HUES48 (cell line): ENCODE measurements around the gene ROPN1B.

Experiments
- H3K27ac ChIP-seq: one replicate; pipeline ENCODE4 v1.7.0; 2013; ENCODE audit warnings: low read depth, low read length, inconsistent platforms
- H3K27me3 ChIP-seq: 2 replicates; pipeline ENCODE4 v1.6.1; 2013; ENCODE audit warnings: mild to moderate bottlenecking, low read length; ENCODE audit not compliant: control insufficient read depth, insufficient read depth
- H3K36me3 ChIP-seq: 2 replicates; pipeline ENCODE4 v1.6.1; 2013; ENCODE audit warnings: low read length; ENCODE audit not compliant: control insufficient read depth, insufficient read depth
- H3K4me1 ChIP-seq: 2 replicates; pipeline ENCODE4 v1.6.1; 2013; ENCODE audit warnings: mild to moderate bottlenecking, low read length; ENCODE audit not compliant: control insufficient read depth, insufficient read depth
- H3K4me3 ChIP-seq: 2 replicates; pipeline ENCODE4 v1.5.1; 2013; ENCODE audit warnings: mild to moderate bottlenecking, low read depth, low read length
- H3K9ac ChIP-seq: 2 replicates; pipeline ENCODE4 v1.6.1; 2013; ENCODE audit warnings: mild to moderate bottlenecking, low read depth, low read length, moderate library complexity
- H3K9me3 ChIP-seq: 2 replicates; pipeline ENCODE4 v1.6.1; 2013; ENCODE audit warnings: low read length; ENCODE audit not compliant: control insufficient read depth, insufficient read depth

The ROPN1B gene

GRCh38 chr3:126031981-126032471, 63.0 kb downstream of the ROPN1B start:
- H3K4me1 ChIP-seq: 0 out of 2 replicates have a peak, but pooled peaks cover 4% of the 10 kb centered on the region

More at GRCh38 chr3:126031981-126032471, 63.0 kb downstream of the ROPN1B start:
- peaks cover 18% of the 10 kb centered on the region for H3K9me3 ChIP-seq
- H3K9ac ChIP-seq: no peak overlapping the region
- H3K36me3 ChIP-seq: peaks cover 3% of the 10 kb centered on the region; the same call in 1 of the 2 replicates
- H3K4me3 ChIP-seq: no peak overlapping the region
- no peaks in the 10 kb centered on the region for H3K27me3 ChIP-seq
- H3K27ac ChIP-seq: no peak overlapping the region
